GM19463 (cell line): ENCODE results near the gene TXLNG.

Experiments
- ATAC-seq: cut with Tn5 transposase; IDR thresholded peaks from one replicate; pipeline ENCODE4 v1.9.1; 2021; ENCODE audit warnings: mild to moderate bottlenecking, moderate library complexity; ENCODE audit not compliant: unreplicated experiment

TXLNG gene

DNA sequence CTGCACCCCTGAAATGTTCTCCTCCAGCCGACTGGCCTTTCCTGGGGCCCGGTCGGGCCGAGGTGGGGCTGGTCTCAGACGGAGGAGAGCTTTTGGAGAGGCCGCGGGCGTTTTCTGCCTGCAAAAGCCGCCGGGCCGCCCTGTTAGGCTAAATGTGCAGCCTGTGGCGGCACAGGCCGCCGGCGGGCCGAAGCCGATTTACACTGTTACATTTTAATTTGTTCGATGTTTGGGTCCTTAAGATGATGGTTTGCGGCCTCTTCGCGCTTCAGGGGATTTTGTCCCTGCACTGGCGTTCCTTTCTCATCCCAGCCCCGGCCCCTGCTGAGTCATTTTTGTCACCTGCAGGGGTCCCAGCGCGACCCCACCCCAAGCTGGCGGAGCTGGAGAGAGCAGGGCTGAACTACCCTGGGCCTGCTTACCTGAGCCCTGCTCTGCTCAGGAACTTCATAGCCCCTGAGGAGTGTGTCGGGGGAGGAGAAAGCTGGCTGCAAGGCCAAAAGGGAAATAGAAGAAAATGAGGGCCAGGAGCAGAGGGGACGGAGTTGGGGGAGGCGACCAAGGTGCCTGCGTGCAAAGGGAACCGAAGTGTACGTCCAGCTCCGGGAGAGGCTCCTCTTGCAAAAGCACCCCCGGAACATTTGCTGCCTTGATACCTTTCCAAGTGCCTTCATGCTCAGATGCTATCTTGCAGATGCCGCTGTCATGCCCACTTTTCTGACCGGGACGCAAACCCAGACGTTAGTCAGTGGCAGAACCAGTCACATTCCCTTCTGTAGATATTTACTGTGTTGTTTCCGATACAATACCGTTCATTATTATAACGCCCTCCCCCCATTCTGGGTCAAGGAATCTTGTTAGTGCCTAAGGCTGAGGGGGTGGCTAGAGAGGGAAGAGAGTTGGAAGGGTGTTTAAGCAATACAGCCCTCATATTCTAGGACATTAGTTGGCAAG, 84.9 kb downstream of the TXLNG start:
- ATAC-seq: peak; percentile 7

DNA sequence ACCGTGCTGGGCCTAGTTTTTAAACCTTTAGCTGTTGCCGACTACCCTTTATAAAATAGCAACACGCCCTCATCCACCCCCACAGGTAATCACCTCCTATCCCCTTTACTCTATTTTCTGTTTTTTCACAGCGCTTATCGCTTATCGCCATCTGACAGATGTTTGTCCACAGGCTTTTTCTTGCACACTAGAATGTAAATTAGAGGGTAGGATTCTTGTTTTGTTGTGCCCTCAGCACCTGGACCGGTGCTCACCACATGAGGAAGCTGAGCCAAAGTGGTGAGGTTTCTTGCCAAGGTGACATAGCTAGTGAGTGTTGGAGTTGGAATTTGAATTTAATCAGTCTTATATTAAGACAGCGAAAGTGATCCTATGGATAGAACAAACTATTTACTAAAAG, 86.8 kb downstream of the TXLNG start:
- ATAC-seq: no peak

DNA sequence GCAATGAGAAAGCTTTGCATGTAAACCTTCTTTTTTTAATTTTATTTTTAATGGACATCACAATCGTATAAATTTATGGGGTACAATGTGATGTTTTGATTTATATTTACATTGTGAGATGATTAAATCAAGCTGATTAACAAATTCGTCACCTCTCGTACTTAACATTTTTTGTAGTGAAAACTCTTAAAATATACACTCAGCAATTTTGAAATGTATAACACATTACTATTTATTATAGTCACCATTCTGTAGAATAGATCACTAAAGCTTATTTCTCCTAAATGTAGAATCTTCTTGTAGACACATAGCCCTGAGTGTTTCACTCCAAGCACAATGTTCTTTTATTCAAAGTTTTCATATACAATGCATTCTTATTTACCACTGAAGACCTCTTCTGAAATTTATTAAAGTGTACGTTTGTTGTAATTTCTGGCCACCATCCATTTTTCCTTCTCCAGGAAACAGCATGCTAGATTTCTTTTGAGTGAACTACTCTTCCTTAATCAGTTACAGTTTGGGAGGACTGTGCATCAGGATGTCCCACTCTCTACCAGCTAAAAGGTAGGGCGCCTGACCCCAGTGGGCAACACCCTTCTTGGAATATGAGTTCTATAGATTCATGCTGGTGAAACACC, 88.3 kb downstream of the TXLNG start:
- ATAC-seq: no peak

DNA sequence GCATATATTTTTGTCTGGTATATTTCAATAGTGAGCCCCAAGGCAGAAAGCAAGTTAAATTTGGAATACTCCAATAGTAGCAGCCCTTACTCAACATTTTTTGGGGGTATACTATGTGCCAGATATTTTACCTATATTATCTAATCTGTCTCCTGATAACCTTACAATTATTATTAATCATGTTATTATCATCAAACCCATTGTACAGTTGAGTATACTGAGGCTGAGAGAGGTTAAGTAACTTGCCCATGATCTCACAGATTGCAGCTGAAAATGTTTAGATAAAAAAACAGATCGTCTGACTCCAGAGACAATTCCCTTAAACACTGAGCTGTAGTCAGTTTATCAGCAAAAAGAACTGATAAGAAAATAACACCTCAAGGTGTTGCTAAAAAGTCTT, 90.4 kb downstream of the TXLNG start:
- ATAC-seq: no peak

DNA sequence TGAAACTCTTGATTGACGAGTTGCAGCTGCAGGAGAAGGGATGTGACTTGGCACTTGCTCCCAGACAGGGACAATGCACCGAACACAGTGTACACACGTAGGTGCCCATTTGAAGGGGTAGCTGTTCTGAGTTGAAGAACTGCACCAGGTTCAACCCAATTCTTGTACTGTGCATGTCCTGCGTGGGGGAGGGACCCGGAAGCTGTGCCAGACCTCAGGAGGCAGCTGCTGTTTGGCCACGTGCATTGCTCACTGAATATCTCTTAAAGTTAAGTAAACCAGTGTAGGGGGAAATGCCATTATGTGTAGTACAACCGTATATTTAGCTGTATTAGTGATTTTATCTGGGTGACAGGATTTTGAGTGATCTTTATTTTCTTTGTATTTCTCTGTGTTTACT, 95.9 kb downstream of the TXLNG start:
- no peak for ATAC-seq

DNA sequence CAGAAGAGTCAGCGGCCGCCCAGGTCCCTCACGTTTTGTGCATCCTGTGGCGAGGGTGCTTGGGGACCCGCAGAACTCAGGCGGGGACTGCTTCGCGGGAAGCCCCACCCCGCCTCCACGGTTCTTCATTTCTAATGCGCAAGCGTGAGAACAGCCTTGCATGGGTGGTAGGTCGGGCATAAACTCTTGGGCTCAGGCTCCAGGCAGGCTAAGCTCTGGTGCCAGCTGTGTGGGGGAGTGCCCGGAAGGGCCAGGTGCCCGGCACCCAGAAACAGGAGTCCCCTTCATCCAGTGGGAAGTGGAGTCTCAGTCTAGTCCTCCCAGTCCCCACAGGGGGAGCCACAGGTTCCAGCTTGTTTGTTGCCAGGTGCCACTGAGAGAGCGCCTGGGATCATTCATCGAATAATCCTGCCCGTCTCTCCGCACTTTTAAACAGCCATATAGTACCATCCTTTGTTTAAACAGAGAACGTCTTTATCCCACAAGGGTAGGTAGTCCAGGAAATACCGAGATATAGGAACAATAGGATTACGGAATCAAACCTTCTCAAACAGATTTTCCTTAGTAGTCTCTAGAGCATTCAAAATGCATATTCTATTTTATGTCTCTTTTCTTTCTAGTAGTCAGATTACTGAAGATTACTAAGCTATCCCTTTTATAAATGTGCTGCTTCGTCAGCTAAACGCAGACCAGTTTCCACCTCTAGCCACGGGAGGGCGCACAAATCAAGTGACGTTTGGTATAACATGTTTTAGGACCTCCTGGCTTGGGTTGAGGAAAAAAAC, 96.6 kb downstream of the TXLNG start:
- ATAC-seq: peak; percentile 66

DNA sequence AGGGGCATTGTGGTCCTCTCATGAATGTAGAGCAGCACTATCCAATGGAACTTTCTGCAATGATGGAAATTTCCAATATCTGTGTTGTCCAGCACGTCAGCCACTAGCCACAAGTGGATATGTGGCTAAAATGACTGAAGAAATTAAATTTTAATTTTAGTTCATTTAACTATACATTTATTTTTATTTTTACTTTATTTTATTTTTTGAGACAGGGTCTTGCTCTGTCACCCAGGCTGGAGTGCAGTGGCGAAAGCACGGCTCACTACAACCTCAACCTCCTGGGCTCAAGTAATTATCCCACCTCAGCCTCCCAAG, 97.2 kb downstream of the TXLNG start:
- no peak for ATAC-seq

DNA sequence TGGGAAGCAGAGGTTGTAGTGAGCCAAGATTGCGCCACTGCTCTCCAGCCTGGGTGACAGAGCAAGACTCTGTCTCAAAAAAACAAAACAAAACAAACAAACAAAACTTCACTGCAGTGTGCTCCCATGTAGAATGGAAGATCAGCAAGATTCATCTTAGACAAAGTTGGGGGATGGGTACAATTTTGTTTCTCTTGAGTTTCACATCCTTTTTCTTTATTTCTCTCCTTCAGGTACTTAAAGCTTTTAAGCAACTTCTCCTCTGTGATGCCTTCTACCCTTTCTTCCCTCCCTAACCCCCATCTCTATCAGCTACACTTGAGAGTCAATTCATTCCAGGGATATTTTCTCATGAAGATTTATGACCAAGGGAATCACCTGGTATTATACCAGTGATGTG, 99.4 kb downstream of the TXLNG start:
- no peak for ATAC-seq

DNA sequence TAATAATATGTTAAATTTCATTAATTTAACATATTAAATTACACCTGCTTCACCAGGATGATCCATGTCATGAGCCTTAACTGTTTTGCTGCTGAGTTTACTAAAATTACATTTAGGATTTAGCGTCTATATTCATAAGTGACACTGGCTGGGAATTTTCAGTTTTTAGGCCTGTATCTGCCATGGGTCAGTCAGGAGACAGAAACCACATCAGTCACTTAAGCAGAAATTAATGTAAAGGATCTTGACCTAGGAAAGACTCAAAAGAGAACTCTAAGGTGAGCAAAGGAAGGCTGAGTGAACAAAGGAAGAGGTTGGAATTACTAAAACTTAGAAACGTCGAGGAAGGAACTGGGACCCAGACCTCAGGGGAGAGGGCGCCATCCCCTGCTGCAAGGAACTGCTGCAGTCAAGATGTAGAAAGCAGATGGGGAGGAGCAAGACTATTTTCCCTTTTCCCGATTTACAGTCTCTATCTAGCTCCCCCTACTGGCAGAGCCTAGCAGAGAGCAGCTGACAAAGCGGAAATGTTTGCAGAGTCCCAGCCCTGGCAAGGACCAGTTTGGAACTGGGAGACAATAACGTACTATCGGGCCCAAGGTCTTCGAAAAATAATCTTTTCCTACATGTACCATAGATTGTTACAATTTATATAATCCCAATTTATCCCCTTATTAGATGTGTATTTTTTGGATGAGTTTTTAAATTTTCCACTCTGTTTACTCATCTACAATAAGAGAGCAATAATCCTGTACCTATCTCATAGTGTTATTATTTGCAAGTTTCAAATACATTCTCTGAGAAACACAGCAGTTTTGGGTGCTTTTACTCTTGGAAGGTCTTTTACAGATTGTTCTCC, 106.5 kb downstream of the TXLNG start:
- peak; percentile 81 for ATAC-seq
